SK-N-SH (cell line): ENCODE results near the gene UTP14C. TPM values are rescaled to one million over a fixed set of nuclear protein-coding genes. Genes with fewer than 3 reads are reported as not detected.

Source experiments
- CTCF ChIA-PET: fragments of 300-600, 350-600 bp; formaldehyde crosslinking; extraction: SDS; loops from one replicate; lab custom pipeline; 2021; lab: Yijun Ruan, JAX
- POLR2A ChIA-PET: fragments of 350-600 bp; sonication (Branson Sonifier 250); formaldehyde crosslinking; extraction: SDS; loops from one replicate; lab custom pipeline; 2020; ENCODE audit warnings: antibody characterized with exemption, inconsistent platforms; lab: Yijun Ruan, JAX
- DNase-seq: peaks from one replicate; pipeline ENCODE4 v3.0.0; 2012
- H2AFZ ChIP-seq: fragments of 200-600 bp; sonication (generic); 2 replicates; pipeline ENCODE4 v1.8.1; 2016; ENCODE audit warnings: antibody characterized with exemption, mild to moderate bottlenecking, low read depth
- H3F3A ChIP-seq: fragments of 200-600 bp; sonication (generic); replicated peaks from 2 replicates; pipeline ENCODE3; 2016; ENCODE audit warnings: antibody characterized with exemption, mild to moderate bottlenecking; ENCODE audit not compliant: insufficient read depth
- H3K27ac ChIP-seq, 2 experiments: fragments of 200-500 bp in 1 of 2; fragments of 200-600 bp in 1 of 2; sonication (Bioruptor generic) in 1 of 2; sonication (generic), shearing (Covaris generic) in 1 of 2; 2 replicates each; pipeline versions ENCODE4 v1.5.1 to v1.6.1; 2014 to 2016; ENCODE audit warnings: low read depth in 2 of 2, inconsistent platforms in 1 of 2, low read length in 1 of 2, mild to moderate bottlenecking in 1 of 2, mixed read lengths in 1 of 2
- H3K27me3 ChIP-seq: fragments of 200-600 bp; sonication (generic), shearing (Covaris generic); 2 replicates; pipeline ENCODE4 v1.6.1; 2016; ENCODE audit warnings: mixed run types; ENCODE audit not compliant: insufficient read depth
- H3K36me3 ChIP-seq, 2 experiments: fragments of 200-500 bp in 1 of 2; fragments of 200-600 bp in 1 of 2; sonication (Bioruptor generic) in 1 of 2; sonication (generic) in 1 of 2; replicated peaks in 1 of 2; 2 replicates each; pipeline versions ENCODE3 to v1.5.1; 2014 to 2016; ENCODE audit warnings: low read length in 1 of 2, mild to moderate bottlenecking in 1 of 2; ENCODE audit not compliant: insufficient read depth in 2 of 2, control insufficient read depth in 1 of 2
- H3K4me1 ChIP-seq, 2 experiments: fragments of 200-500 bp in 1 of 2; fragments of 200-600 bp in 1 of 2; sonication (Bioruptor generic) in 1 of 2; sonication (generic), shearing (Covaris generic) in 1 of 2; 2 replicates each; pipeline versions ENCODE4 v1.5.1 to v1.6.1; 2014 to 2016; ENCODE audit warnings: low read depth in 1 of 2, low read length in 1 of 2, mixed run types in 1 of 2; ENCODE audit not compliant: insufficient read depth in 2 of 2, control insufficient read depth in 1 of 2
- H3K4me2 ChIP-seq: fragments of 200-600 bp; sonication (generic), shearing (Covaris generic); 2 replicates; pipeline ENCODE4 v1.6.1; 2017; ENCODE audit warnings: mixed run types
- H3K4me3 ChIP-seq, 2 experiments: fragments of 200-500 bp in 1 of 2; fragments of 200-600 bp in 1 of 2; sonication (Bioruptor generic) in 1 of 2; sonication (generic), shearing (Covaris generic) in 1 of 2; 2 replicates each; pipeline versions ENCODE4 v1.5.1 to v1.8.1; 2014 to 2016; ENCODE audit warnings: low read depth in 2 of 2, inconsistent platforms in 1 of 2, low read length in 1 of 2, mild to moderate bottlenecking in 1 of 2, mixed read lengths in 1 of 2, moderate library complexity in 1 of 2
- H3K79me2 ChIP-seq: fragments of 200-600 bp; sonication (generic); 2 replicates; pipeline ENCODE4 v1.8.1; 2017; ENCODE audit warnings: mild to moderate bottlenecking; ENCODE audit not compliant: insufficient read depth
- H3K9ac ChIP-seq: fragments of 200-600 bp; sonication (generic); 2 replicates; pipeline ENCODE4 v1.6.1; 2017; ENCODE audit warnings: mixed run types
- H3K9me2 ChIP-seq: fragments of 200-600 bp; sonication (generic); 2 replicates; pipeline ENCODE4 v1.6.1; 2017; ENCODE audit warnings: mixed run types
- H3K9me3 ChIP-seq: fragments of 200-600 bp; sonication (generic); 2 replicates; pipeline ENCODE4 v1.6.1; 2017; ENCODE audit warnings: mixed run types, mild to moderate bottlenecking, moderate library complexity
- H4K20me1 ChIP-seq: fragments of 200-600 bp; sonication (generic); 2 replicates; pipeline ENCODE4 v1.6.1; 2017; ENCODE audit warnings: mild to moderate bottlenecking, mixed run types; ENCODE audit not compliant: insufficient read depth
- CTCF ChIP-seq: fragments of 200-600 bp; sonication (generic); IDR thresholded peaks from 2 replicates; pipeline ENCODE4 v1.6.1; 2017; ENCODE audit warnings: antibody characterized with exemption, mild to moderate bottlenecking, moderate library complexity
- ELF1 ChIP-seq: IDR thresholded peaks from 2 replicates; pipeline ENCODE4 v1.4.0; 2012
- EZH2phosphoT487 ChIP-seq: fragments of 200-600 bp; sonication (generic); IDR thresholded peaks from 2 replicates; pipeline ENCODE4 v1.6.1; 2017; ENCODE audit warnings: low read depth, mixed run types, mild to moderate bottlenecking, antibody characterized with exemption, moderate library complexity, borderline replicate concordance
- FOXJ3 ChIP-seq: sonication (generic); formaldehyde crosslinking; IDR thresholded peaks from 2 replicates; pipeline ENCODE4 v1.5.1; 2020; ENCODE audit warnings: mild to moderate bottlenecking, missing genetic modification reagents
- FOXM1 ChIP-seq: IDR thresholded peaks from 2 replicates; pipeline ENCODE4 v1.4.0; 2012; ENCODE audit warnings: low read depth, mild to moderate bottlenecking
- GABPA ChIP-seq: IDR thresholded peaks from 2 replicates; pipeline ENCODE4 v1.4.0; 2012; ENCODE audit warnings: low read depth, mild to moderate bottlenecking
- GATA2 ChIP-seq: sonication (generic); formaldehyde crosslinking; IDR thresholded peaks from 2 replicates; pipeline ENCODE4 v1.5.0; 2020; ENCODE audit warnings: mild to moderate bottlenecking, missing genetic modification reagents
- IRF3 ChIP-seq: fragments of 150-350 bp; IDR thresholded peaks from 2 replicates; pipeline ENCODE4 v1.6.1; 2016; ENCODE audit warnings: mild to moderate bottlenecking, low read depth, low read length
- MEF2A ChIP-seq: IDR thresholded peaks from 2 replicates; pipeline ENCODE4 v1.4.0; 2012; ENCODE audit warnings: low read depth, borderline replicate concordance
- NRF1 ChIP-seq: IDR thresholded peaks from 2 replicates; pipeline ENCODE4 v1.6.1; 2012; ENCODE audit warnings: low read depth, mild to moderate bottlenecking, low read length
- PBX3 ChIP-seq: IDR thresholded peaks from 2 replicates; pipeline ENCODE4; 2012
- RAD21 ChIP-seq: IDR thresholded peaks from 2 replicates; pipeline ENCODE4 v1.6.1; 2012; ENCODE audit warnings: mild to moderate bottlenecking, low read length
- REST ChIP-seq: IDR thresholded peaks from 2 replicates; pipeline ENCODE4 v1.6.1; 2012; ENCODE audit warnings: mild to moderate bottlenecking, low read depth, low read length, moderate library complexity
- RFX5 ChIP-seq: IDR thresholded peaks from 2 replicates; pipeline ENCODE4 v1.6.1; 2012; ENCODE audit warnings: mild to moderate bottlenecking, improper control_type of control experiment, low read length
- RXRA ChIP-seq: IDR thresholded peaks from 2 replicates; pipeline ENCODE4 v1.4.0; 2012; ENCODE audit warnings: low read depth, mild to moderate bottlenecking, borderline replicate concordance
- SMC3 ChIP-seq: IDR thresholded peaks from 2 replicates; pipeline ENCODE4 v1.6.1; 2012; ENCODE audit warnings: low read depth, low read length, improper control_type of control experiment
- TAF1 ChIP-seq: IDR thresholded peaks from 2 replicates; pipeline ENCODE4 v1.6.1; 2012; ENCODE audit warnings: low read depth, mild to moderate bottlenecking, low read length, moderate library complexity, borderline replicate concordance
- YY1 ChIP-seq: IDR thresholded peaks from 2 replicates; pipeline ENCODE4 v1.4.0; 2012; ENCODE audit warnings: low read depth, mild to moderate bottlenecking
- ZBTB33 ChIP-seq: IDR thresholded peaks from 2 replicates; pipeline ENCODE4 v1.4.0; 2012; ENCODE audit warnings: low read depth, borderline replicate concordance
- WGBS: methylation state at CpG from one replicate; pipeline ENCODE4 v1.1.6; 2017; ENCODE audit warnings: low lambda C conversion rate; 5-methylcytosine and 5-hydroxymethylcytosine counted together
- polyA plus RNA-seq, 3 experiments: library from polyadenylated mRNA; depleted of rRNA; stranded (reverse); fragments of >200 nt; gene quantifications; 2 replicates each; pipeline ENCODE4 v1.2.3, GENCODE V29; 2012

The UTP14C gene
- polyA plus RNA-seq, 1 of the 3 experiments (the other 2 are of a cell fraction), result 5.1 TPM

GRCh38 chr13:52034616-52035226 lies 10.2 kb downstream of the UTP14C start:
- no peak for TF ChIP-seq GABPA
- TF ChIP-seq RXRA, result no peak
- TF ChIP-seq TAF1, result no peak
- TF ChIP-seq RFX5, result no peak
- no peak for TF ChIP-seq GATA2
- no peak for TF ChIP-seq REST
- TF ChIP-seq ZBTB33, result no peak
- TF ChIP-seq MEF2A, result no peak
- no peak for TF ChIP-seq YY1
- no peak for TF ChIP-seq FOXJ3 (CRISPR knock-in tag)
- TF ChIP-seq EZH2phosphoT487, result no peak
- no peak for TF ChIP-seq ELF1
- TF ChIP-seq IRF3, result no peak
- TF ChIP-seq NRF1, result no peak
- no peak for TF ChIP-seq FOXM1
- no peak for TF ChIP-seq RAD21
- no peak for TF ChIP-seq PBX3
- TF ChIP-seq CTCF, result no peak
- TF ChIP-seq SMC3, result no peak
- no peaks in the 10 kb centered on the region for H4K20me1 ChIP-seq
- 74% methylated on average over 5 of the region's 5 CpGs for WGBS
- no peaks in the 10 kb centered on the region for H3K9me3 ChIP-seq
- no peak overlapping the region for H3K27ac ChIP-seq
- no peaks in the 10 kb centered on the region for H3K79me2 ChIP-seq
- H3K36me3 ChIP-seq, result no peaks in the 10 kb centered on the region
- no peak for DNase-seq
- H2AFZ ChIP-seq, result no peak overlapping the region
- H3K4me2 ChIP-seq, result no peak overlapping the region
- no peaks in the 10 kb centered on the region for H3F3A ChIP-seq
- ChIA-PET POLR2A (no interaction called here), CTCF (interaction anchor here (0.6 to 0.9 kb wide), 2 partner anchors 33 to 93 kb away, joined by 3 to 4 read pairs; no protein-coding TSS in a partner anchor)
- no peaks in the 10 kb centered on the region for H3K9me2 ChIP-seq
- no peaks in the 10 kb centered on the region for H3K4me1 ChIP-seq
- H3K4me3 ChIP-seq, result no peak overlapping the region
- no peak overlapping the region for H3K9ac ChIP-seq
- no peaks in the 10 kb centered on the region for H3K27me3 ChIP-seq
